Amygdala (tissue), 56 donors: ENCODE results near the gene MRPS24.

Experiments
- DNase-seq, 56 donors: peaks; one replicate each; lab custom pipeline; 2025; lab: John Stamatoyannopoulos, UW

MRPS24 gene

DNA sequence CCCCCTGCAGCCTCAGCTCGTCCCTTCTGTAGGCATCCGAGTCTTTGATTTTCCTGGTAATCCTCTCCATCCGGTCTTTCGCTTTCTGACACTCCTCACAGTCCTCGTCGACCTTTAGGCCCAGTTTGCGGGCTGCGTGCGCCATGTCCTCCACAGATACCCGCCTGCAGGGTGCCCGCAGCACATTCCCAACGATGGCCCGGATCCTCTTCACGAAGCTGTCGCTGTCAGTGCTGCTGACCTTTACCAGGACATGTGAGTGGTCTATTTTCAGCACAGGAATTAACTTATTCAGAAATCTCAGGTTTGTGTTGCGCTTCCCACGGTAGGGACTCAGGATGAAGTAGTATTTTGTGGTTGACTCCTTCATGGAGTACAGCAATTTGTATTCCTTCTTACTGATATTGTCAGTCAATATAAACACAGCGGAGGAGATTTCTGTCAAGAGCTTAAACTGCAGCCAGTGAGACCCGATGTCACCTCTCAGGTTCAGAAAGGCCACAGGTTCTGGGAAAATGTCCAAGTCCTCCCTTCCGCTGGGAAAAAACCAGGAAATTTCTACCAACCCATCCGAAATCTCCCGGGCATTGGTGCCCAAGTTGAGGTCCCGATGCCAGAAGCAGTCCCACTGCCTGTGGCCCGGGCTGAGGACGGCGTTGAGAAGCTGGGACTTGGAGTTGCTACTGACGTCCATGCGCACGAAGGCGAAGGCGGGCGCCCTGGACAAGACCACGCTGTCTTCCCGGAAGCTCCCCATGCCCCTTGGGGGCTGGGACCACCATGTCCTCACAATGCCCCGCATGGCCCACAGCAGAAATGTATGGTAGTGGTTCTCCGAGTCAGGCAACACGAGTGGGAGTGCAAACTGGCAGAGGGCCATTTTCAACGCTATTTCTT is 8.9 kb upstream of the MRPS24 start:
- DNase-seq: no peak

DNA sequence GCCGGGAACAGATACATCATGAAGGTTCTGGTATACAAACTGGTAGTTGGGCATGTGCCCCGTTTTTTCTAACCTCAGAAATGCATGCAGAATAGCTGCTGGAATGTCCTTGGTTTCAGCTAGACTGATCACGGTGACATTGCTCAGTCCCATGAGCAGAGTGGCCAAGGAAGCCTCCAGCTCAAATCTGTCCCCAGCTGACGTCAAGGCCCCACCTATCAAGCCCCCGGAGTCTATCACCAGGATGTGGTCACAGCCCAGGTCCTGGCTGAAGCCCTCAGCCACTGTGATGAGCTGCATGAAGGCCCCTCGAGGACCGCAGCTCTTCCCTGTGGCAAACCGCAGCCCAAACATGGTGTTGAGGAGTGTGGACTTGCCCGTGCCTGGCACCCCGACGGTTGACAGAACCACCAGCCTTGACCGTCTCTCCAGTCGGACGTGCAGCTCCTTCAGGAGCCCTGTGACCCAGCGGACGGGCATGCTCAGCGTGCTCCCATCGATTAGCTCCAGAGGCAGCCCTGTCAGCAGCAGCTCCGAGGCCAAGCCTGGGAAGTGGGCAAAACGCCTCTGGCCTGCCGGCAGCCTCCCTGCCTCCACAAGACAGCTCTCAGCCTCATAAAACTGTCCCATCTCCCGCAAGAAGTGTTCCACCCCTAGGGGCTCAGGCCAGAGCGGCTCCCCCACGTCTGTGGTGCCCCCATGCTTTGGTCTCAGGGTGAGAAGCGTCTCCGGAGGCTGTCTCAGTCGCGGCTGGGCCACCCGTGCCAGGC is 7.8 kb upstream of the MRPS24 start:
- DNase-seq: no peak

DNA sequence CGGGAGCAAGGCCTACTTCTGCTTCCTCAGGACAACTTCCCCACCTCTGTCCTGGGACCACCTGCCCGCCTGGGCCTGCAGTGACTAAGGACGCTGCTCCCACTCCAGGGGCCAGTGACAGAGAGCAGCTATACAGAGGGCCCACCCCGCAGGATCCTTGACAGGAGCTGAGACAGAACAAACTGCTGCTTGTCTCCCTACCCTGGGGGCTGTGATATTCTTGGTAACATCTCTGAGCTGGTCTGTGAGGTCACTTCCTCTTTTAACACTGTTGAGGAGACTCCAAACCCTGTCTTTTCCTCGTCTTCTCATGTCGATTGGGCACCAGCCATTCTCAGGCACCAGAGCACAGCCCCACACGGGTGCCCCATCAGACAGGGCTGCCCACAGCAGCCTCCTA is 6.9 kb upstream of the MRPS24 start:
- no peak for DNase-seq

DNA sequence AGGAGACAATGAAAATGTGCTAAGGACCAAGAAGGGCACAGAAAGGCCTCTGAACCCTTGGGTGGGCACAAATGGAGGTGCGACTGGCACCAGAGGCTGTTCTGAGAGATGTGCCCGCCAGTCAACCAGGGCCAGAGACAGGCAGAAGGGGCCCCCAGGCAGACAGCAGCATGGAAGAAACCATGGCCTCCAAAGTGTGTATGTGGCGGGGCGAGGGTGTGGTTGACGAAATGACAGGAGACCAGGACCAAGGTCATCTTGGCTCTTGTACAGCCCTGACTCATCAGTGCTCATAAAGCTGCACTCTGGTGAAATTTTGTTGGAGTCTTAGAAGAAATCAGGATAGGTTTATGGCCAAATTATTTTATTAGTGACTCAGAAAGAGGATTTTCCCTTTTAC is 4.0 kb upstream of the MRPS24 start:
- DNase-seq: no peak

DNA sequence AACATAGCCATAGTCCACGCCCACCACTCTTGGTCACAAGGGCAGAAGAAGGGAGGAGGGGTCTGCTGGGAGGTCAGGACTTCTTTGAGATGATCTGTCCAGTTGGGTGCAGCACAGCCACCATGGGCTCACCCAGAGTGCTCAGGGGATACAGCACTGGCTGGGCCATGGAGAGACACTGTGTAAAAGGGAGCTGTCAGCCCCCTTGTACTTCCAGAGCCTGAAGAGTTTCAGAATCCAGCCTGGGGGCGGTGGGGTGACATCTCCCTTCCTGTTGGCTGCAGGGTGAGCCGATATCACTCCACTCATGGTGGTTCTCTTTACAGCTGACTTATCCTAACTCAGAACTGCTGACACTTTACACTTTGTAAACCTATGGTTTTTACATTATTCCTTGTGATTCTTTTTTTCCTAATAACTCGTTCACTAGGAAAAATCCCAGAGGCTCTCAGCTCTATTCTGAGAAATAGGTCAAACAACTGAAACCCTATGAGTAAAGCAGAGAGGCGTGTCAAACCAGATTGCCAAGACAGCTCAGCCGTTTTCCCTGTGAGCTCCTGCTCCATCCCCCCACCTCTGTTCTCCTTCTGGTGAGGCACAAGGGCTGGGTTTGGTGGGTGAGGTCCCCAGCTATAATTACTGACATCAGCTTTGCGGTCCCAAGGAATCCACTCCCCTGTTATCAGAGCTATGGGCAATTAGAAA is 3.2 kb upstream of the MRPS24 start:
- DNase-seq: peak in 10 of 56 donors; percentile 8 to 54 (median 24)

DNA sequence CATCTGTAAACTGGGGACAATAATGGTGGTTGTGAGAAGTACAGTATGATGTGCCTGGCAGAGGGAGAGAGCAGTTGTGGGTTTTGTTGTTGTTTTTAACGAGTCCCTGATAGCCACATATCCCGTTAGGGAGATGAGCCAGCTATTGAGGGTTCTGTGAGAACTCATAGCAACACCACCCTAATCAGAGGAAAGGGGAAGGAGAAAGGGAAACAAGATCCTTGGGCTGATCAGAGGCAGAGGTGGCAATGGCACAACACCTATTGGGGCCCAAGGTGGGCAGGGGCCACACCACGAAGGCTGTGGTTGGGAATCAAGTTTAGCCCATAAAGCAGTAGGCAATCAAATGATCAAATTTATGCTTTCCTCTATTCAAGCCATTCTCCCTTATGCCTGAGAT is 1.7 kb upstream of the MRPS24 start:
- no peak for DNase-seq

DNA sequence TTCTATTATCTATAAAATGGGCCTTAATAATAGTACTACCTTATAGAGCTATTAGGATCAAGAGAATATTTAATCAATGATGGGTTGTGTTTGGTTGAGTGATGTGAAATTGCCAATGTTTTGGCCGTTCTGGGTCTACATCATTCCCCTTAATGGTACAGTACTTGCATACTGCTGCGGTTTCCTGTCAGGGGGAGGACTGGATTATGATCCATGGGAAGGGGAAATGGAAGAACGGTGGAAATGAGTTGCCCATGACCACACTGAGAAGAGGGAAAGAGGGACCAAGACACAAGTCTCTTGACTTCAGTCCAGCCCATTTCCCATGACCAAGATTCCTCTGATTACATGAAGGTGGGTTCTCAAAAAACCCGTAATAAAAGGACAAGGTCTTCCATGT is 999 bp upstream of the MRPS24 start:
- DNase-seq: no peak

DNA sequence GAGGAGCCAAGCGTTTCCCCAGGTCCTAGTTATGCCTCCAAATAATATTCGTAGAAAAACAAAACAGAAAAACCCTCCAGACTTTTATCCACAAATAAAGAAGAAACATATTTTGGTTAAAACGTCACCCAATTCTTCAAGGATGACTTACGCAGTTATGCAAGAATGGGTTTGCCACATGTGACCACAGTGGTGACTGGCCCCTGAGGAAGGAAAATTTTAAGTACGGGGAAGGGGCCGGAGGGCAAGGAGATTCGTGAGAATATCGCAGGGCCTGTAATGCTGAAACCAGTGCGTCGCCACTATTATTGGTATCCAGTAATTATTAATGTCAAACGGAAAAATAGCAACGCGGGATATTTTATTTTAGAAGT is 537 bp upstream of the MRPS24 start:
- DNase-seq: no peak

DNA sequence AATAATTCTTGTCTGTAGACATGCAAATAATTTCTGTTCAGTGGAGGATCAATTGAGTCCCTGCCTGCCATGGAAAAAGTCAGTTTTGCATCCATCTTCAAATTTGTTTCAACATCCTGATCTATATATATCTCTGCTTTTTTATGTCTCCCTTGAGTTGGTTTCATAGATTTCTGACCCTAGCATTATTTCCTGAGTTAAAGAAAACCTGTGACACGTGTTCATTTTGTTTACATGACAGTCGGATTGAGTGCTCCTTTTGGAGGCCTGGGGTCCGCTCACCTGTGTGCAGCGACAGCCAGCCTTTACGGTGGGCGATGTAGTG is 674 bp downstream of the MRPS24 start:
- DNase-seq: no peak

DNA sequence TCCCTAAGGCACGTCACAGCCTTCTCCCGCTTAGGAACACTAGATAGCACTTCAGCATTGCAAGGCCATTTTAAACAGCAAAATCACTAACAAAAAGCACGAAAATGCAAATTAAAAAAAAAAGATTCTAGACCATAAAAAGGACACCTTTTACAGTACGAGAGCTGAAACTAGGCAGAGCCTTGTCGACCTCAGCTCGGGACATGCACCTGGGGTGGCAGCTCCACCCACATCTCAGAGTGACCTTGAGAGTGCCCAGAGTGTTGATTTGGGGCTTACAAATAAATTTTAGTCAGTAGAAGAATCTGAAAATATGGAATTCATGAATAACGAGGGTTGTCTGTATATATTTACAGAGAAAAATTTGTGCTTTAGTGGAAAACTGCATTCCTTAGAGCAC is 1.1 kb downstream of the MRPS24 start:
- no peak for DNase-seq

DNA sequence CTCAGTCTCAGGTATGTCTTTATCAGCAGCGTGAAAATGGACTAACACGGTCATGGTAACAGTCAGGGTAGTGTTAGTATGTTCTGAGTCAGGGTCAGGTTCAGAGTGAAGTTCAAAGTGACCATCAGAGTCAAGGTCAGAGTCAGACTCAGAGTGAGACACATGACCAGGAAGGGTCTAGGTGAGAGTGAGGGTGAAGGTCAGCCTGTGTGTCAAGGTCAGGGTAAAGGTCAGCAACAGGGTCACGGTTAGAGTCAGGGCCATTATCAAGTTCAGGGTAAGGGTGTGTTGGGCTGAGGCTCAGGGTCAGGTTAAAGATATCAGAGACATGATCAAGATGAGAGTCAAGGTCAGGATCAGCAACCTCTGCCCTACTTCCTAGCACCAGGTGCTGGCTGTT is 4.0 kb downstream of the MRPS24 start:
- no peak for DNase-seq

DNA sequence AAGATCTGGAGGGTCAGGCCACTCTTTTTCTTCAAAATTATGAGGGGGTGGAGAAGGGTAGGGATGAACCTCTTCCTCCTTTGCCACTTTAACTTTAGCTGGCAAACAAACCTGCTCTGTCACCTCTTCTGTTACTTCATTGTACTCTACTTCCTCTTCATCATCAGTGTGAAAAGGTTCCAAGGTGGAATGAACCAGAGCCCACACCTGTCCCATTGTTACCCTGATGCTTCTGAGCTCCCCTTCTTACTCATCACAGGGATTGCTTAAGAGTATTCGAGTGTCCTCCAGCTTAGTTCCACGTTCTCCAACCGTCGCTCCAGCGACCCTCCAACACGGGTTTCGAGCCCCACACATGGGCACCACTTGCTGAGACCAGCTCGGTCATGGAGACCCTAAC is 5.2 kb downstream of the MRPS24 start:
- no peak for DNase-seq

DNA sequence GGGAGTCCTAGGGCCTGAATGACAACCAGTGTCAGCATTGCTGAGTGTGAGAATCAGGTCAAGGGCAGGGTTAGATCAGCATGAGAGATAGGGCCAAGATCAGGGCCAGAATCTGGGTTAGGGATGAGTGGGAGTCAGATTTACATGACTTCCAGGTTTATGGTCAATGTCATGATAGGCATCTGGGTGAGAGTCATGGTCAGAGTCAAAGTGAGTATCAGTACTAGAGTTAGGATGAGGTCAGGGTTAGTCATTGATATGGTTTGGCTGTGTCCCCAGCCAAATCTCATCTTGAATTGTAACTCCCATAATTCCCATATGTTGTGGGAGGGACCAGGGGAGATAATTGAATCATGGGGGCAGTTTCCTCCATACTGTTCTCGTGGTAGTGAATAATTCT is 12.3 kb downstream of the MRPS24 start:
- DNase-seq: no peak

DNA sequence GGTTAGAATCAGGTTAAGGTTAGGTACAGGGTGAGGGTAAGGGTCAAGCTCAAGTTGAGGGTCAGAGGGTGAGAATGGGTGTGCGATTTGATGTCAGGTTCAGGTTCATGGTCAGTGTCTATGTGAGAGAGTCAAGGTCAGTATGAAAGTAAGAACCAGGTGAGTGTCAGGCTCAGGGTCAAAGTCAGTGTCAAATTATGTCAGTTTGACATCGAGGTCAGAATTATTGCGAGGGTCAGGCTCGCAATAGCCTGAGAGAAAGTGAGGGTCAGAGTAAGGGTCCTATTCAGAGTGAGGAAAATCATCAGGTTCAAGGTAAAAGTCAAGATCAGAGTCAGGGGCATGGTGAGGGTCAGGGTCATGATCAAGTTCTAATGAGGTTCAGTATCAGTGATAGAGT is 13.0 kb downstream of the MRPS24 start:
- no peak for DNase-seq

DNA sequence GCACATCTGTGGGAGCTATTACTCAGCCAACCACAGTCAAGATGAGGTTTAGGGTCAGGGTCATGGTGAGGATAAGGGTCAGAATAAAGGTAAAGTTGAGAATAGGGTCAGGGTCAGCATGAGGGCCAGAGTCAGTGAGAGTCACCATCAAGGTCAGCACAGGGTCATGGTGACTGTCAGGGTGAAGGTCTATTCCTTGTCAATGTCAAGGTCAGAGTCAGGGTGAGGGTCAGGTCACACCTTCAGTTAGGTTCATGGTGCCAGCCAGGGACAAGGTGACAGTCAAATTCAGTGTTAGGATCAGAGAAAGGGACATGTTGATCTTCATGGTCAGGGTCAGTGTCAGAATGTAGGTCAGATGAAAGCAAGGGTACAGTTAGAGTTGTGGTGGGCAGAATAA is 14.1 kb downstream of the MRPS24 start:
- DNase-seq: no peak

DNA sequence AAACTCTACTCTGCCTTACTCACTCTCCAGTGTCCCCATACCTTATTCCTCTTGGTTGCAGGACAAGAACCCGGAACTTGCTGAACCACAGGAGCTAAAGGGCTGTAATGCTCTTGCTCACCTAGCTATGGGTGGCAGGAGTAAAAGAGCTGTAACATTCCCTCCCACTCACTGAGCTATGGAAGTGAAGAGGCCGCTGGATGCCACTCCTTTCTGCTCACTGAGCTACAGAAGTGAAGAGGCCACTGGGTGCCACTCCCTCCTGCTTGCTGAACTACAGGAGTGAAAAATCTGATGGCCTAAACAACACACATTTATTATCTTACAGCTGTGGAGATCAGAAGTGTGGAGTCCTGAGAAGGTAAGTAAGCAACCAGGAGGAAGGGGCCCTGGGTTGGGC is 17.5 kb downstream of the MRPS24 start:
- no peak for DNase-seq

DNA sequence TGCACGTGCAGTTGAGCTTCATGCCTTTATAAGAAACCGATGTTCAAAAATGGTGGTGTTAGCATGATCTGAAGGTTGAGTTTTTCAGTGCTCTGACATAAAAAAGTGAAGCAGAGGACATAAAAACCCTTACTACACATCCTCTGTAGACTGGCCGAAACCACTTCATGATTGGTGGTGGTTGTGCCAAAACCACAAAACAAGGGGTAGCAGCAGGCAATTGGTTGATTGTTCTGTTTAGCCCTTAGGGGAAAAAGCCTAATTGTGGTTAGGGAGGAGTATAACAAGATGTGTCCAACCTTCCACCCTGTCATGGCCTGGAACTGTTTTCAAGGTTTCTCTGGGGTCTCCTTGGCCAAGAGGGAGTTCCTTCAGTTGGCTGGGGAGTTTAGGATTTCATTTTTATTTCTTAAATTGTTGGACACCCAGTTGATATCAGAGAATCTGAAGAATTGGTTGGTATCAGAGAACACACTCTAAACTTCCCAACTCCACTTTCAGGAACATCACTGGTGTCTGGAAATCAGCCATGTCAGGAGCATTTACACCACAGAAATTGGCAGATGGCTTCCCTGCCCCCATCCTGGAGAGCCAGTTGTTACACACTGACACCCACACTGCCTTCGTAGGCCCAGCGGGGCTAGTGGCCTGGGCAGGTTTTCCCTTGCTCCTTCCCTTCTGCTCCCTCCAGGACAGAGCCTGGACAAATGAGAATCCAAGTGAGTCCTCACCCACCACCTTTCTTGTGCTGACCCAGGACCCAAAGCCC is 18.8 kb downstream of the MRPS24 start:
- DNase-seq: no peak

DNA sequence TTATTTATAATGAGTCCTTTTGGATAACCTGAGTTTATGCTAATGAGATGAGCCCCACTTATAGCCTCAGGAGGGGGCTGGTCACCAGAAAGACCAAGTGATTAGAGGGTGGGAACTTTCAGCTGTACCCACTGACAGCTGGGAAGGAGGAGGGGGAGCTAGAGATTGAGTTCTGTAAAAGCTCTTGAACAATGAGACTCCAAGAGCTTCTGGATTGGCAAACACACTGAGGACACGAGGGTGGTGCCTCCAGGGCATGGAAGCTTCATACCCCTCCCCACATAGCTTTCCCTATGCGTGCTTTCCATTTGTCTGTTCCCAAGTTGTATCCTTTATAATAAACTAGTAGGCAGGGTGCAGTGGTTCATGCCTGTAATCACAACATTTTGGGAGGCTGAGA is 20.3 kb downstream of the MRPS24 start:
- DNase-seq: no peak

DNA sequence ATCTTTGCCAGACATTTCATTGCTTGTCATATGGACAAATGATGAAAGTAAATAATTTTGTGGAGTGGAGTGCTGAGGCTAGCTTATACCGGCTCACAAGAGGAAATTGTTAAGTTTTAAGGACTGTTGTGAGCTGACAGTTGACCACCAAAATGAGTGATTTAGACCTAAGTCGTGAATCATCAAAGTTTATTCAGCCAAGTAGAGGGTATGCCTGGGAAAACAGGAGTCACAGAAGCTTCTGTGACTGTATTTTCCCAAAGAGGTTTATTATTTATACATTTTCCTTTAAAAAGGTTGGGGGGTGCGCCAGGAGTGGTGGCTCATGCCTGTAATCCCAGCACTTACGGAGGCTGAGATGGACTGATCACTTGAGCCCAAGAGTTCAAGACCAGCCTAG is 21.8 kb downstream of the MRPS24 start:
- DNase-seq: no peak

DNA sequence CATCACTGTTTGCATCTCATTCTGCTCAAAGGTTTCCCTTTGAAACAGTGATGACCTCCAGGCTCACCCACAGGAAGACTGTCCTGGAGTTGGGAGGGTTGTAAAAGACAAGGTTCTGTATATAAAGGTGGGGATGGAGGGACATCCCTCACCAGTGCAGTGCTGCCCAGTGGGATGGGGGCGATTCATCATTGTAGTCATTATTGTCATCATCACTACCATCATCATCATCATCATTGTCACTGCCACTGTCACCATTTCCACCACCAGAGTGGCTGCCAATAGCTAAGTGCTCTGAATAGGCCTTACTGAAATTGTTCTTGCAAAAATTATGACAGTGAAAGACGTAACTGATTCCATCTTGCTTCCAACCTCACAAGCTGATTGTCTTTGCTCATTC is 24.7 kb downstream of the MRPS24 start:
- DNase-seq: no peak

DNA sequence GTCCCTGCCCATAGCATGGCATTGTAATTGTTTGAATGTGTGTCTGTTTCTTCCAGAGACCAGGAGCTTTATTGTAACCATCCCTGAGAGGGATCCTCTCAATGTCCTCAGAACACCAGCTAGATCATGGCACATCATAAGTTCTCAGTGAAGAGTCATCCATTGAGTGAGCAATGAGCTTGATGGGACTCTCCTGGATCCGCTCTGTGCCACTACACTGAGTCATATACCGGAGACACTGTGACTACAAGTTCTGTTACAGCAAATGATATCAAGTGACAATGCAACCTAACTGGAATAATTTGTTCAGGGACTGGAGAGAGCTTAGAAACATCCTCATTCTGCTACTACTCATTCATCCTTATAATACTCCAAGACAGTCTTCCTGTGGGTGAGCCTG is 25.1 kb downstream of the MRPS24 start:
- no peak for DNase-seq
